Stromal cell of bone marrow (primary cell): ENCODE data around the gene IRF2.
"Not testable (repeated sequence)": the region's sequence is repeated elsewhere in the genome, so short reads cannot be mapped to it uniquely, and the experiment has no call there.

Experiments
- DNase-seq: peaks from one replicate; pipeline ENCODE4 v3.0.0-alpha.2; 2012; ENCODE audit warnings: low read depth

The IRF2 gene

DNA sequence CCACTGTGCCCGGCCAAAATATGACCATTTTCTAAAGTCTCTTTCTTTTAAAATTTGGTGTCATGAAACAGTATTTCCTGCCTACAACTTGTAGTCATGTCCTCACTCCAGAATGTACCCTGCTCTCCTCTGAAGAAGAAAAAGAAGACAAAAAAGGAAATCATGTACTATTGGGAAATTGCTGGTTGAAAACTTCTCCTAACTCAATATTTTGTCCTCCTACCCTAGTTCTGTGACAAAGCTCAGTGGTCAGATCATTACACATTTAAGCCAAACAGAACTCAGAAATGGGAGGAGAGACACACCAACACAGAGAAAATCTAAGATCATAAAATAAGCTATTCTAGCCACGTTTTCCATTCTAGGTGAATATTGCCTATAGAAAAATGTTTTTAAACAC is 127.7 kb downstream of the IRF2 start:
- no peak for DNase-seq

DNA sequence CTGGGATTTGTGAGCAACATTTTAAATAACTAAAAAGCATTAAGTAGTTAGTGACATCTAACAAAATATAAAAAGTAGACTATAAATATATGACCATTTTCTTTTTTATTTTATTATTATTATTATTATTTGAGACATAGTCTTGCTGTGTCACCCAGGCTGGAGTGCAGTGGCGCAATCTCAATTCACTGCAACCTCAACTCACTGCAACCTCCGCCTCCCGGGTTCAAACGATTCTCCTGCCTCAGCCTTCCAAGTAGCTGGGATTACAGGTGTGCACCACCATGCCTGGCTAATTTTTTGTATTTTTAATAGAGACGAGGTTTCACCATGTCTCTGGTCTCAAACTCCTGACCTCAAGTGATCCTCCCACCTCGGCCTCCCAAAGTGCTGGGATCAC is 128.1 kb downstream of the IRF2 start:
- not testable (repeated sequence) for DNase-seq

- DNase-seq = no peak
These were observed 128.8 kb downstream of the IRF2 start for GRCh38 chr4:184345573-184345922.

- no peak for DNase-seq
These were observed 129.3 kb downstream of the IRF2 start for GRCh38 chr4:184344899-184345572.

- no peak for DNase-seq
These were observed 129.9 kb downstream of the IRF2 start for GRCh38 chr4:184344435-184344834.

DNA sequence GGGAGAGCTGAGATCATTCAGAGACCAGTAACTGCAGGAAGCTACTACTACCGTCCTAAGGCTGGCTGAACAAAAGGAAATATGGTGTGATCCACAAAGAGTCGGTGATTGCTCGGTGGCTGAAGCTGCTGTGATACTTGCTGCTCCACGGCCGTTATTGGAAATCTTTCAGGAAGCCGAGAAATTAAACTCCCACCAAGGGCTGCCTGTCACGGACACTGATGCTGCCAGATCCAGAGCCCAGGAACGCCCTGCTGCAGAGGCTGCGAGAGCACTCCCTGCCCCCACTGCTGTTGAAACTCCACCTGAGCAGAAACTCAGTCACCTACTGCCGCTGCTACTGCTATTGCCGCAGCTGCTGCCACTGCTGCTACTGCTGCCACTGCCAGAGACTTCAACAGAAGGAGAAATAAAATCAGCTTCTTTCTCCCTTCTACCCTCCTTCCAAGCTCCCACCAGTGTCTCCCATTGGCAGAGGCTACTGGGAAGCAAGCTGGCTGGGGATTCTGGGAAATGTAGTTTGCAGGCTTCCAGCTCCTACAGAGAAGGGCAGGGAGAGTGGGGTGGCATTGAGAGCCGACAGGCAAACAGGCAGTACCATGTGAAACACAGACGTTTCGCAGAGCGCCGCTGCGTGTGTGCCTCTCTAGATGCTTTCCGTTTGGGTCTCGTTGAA is 130.7 kb downstream of the IRF2 start:
- DNase-seq = peak; percentile 82

- not testable (repeated sequence) for DNase-seq
These were observed 131.5 kb downstream of the IRF2 start for GRCh38 chr4:184342857-184343237.

DNA sequence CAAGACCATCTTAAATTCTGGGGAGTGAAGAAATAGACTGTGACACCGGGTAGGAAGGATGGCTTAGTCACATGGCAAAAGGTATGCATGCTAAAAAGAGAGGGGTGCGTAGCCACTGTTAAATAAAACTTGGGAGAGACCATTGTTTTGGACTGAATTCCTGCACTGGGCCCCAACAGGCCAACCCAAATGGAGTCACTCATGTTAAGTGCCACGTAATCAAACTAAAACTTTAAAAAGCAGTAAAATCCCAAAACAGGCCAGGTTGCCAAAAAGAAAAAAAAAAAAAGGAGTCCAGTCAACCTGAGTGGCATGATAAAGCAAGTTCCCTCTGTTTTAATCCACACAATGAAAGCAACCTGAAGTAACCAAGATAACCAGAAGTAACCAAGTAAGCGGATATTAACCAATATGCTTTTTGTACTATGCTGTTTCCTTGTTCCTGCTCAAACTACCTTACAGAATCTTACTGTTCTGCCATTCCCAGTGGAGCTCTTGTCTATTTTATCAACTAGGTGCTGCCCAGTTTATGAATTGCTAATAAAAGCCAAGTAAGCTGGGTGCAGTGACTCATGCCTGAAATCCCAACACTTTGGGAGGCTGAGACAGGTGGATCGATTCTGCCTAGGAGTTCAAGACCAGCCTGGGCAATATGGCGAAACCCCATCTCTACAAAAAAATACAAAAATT is 132.0 kb downstream of the IRF2 start:
- no peak for DNase-seq

DNA sequence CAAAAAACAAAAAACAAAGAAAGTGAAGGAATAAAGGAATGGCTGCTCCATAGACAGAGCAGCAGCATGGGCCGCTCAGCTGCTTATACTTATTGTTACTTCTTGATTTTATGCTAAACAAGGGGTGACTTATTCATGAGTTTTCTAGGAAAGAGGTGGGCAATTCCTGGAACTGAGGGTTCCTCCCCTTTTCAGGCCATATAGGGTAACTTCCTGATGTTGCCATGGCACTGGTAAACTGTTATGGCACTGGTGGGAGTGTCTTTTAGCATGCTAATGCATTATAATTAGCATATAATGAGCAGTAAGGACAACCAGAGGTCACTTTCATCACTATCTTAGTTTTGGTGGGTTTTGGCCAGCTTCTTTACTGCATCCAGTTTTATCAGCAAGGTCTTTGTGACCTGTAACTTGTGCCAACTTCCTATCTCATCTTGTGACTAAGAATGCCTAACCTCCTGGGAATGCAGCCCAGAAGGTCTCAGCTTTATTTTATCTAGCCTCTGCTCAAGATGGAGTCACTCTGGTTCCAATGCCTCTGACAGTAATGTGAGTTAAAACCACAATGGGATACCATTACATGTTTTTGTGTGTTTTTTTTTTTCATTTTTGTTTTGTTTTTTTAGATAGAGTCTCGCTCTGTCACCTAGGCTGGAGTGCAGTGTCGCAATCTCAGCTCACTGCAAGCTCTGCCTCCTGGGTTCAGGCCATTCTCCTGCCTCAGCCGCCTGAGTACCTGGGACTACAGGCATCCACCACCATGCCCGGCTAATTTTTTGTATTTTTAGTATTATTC is 134.8 kb downstream of the IRF2 start:
- not testable (repeated sequence) for DNase-seq

DNA sequence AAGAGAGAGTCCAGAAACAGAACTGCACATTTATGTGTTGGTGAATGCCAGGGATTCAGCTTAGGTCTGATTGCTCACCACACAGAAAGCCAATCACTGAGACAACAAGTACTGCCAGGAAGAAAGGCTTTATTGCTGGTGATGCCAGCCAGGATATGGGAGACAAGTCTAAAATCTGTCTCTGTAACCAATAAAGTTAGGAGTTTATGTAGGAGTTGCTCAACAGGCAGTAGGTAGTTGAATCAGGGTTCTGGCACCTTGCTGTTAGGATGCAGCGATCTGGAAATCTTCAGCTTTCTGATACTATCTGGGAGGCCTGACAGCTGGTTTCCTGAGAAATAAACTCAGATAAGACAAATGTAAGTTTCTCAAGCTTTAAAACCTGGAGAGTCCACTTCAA is 136.4 kb downstream of the IRF2 start:
- no peak for DNase-seq
